ENCODE measurements around the gene HOXB5. TPM values are rescaled to one million over a fixed set of nuclear protein-coding genes. Genes with fewer than 3 reads are reported as not detected.

HOXB5 gene
- total RNA-seq, 1 experiment from 2014 or later = 0.06 TPM

DNA sequence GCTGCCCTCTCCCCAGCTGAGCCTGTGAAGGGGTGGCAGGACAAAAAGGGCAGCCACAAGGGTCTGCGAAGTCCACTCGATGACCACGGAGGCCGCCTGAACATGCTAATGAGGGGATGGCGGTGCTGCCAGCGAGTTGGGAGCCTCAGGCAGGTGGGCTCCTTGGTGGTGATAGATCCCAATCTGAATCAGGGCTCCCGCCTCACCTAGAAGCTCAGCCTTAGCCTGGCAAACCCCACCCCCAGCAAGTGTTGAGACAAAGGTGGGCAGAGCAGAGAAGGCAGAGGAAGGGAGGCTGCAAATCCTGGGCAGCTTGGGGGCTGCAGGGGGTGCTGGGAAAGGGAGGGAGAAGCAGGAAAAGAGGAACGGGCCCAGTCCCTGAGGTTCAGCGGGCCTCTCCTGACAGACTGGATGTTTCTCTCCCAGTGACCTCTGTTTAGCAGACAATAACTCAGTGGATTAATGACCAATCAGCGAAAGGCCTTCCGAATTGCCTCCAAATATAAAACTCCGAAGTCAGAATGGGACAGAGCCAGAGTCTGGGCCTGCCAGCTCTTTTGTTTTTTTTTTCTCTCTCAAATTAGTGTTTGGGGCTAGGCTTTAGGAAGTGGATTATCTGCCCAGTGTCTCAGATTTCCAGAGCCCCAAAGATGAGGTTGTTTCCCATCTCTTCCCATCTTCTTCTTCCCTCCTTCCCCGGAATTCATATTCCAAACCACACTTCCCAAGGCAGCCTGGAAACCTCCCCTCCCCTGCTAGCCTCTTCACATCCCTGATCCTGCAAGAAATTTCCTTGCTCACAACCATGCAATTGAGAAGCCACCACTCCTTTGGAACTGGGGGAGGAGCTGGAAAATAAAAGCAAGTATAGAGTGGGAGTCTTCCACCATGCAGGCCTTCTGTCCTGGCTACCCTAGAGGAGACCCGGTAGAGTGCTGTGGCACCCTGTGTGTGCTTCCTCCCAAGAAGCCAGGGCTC lies 33.5 kb downstream of the HOXB5 start:
- DNase-seq (ENCODE audit: low read depth) = no peak

DNA sequence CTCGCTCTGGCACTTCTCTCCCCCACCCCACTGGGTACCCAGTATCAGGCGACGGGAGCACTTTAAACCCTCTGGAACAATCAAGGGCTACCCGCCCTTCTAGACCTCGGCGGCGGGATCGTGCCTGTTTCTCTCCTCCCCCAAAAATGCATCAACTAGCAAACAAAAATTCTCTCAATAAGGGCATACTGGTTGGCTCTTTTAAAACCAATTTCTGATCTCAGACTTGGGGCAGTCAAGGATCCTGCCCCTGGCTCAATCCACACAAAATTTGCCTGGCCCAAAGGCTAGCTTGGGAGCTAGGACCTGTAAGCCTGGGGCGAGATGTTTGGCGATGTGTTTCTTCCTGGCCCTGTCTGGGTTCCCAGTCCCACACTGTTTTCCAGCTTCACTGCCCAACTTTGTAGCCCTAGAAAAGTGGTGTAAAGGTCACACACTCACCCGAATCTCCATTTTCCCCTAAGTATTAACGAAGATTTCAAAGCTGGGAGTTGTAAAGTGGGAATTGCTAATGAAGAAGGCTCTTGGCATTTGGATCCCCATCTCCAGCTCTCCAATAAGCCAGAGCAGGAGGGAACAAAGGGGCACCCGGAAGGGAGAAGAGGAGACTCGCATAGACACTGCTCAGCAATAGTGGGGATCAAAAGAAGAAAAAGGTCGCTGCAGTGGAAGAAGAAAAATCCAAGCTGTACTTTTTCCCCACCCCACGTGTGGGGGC lies 34.3 kb downstream of the HOXB5 start:
- DNase-seq (ENCODE audit: low read depth) = no peak

GRCh38 chr17:48558831-48559121 lies 34.8 kb downstream of the HOXB5 start:
- no peak for DNase-seq (ENCODE audit: low read depth)

DNA sequence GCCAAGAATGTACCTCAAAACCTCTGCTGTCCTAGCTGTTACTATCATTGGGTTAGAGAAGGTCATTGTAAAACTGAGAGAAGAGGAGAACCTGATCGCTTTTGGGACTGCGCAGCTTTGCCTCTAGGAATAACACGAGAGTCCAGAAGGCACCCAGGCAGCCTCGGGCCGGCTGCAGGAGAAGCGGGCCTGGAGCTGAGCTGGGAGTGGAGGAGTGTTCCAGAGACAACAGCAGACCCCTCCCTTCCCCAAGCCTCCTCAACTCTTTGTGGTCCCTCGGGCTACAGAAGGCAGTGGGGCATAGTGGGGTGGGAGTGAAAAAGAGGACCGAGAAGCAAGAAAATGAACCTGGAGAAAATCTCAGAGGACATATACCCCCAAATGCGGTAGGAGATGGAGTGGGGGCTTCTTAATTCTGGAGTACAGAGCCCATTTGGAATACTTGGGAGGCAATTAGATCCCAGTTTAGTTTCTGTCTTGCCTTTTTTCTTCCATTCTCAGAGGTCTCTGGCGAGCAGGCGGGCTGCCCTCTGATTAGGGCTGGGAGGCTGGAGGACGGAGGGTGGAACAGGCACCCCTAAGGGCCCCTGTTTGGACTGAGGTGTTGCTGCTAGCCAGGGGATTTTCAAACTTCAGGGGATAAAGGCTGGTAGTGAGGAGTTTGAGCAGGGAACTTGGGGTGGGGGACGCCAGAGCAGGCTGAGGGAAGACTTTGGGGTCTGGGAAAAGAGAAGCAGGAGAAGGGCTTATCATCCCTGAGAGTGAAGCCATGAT lies 35.3 kb downstream of the HOXB5 start:
- no peak for DNase-seq (ENCODE audit: low read depth)

DNA sequence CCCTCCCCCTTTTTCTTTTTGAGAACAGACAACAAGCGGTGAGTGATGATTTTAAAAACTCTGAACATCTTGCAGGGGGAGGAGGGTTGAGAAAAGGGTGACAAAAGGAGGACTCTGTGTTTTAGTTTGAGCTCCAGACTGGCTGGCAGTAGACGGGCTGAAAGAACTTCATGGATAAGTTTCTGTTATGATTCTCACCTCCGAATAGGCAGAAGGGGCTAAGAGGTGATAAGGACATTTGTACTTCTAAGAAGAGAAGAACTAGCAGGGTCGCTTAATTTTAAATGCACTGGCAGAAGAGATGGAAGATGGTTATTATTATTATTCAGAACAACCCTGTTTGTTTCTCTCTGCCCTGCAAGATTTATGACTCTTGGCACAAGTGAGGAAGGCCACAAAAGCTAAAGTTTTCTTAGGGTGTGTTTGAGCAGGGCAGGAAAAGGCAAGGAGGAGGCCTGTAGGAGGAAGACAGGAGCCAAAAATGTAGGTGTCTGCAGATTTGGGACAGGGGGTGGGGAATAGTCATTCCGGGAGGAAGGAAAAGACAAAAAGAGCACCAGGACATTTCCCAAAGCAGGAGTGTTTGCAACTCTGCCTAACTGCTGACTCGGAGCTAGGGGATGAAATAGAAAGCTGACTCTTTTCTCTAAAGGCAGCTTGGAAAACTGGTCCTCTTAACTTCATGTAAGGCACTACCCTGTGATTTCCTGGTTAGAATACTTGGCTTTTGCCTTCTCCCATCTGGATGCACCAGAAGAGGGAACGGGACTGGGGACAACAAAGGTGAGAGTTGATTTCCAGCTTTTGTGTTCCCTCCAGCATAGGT lies 36.8 kb downstream of the HOXB5 start:
- no peak for DNase-seq (ENCODE audit: low read depth)

GRCh38 chr17:48556229-48556575 lies 37.4 kb downstream of the HOXB5 start:
- no peak for DNase-seq (ENCODE audit: low read depth)

GRCh38 chr17:48555258-48556228 lies 38.0 kb downstream of the HOXB5 start:
- DNase-seq (ENCODE audit: low read depth) = peak; percentile 36

- DNase-seq (ENCODE audit: low read depth) = no peak
These were observed 38.9 kb downstream of the HOXB5 start for GRCh38 chr17:48554412-48555257.

GRCh38 chr17:48553826-48554225 lies 39.8 kb downstream of the HOXB5 start:
- no peak for DNase-seq (ENCODE audit: low read depth)

DNA sequence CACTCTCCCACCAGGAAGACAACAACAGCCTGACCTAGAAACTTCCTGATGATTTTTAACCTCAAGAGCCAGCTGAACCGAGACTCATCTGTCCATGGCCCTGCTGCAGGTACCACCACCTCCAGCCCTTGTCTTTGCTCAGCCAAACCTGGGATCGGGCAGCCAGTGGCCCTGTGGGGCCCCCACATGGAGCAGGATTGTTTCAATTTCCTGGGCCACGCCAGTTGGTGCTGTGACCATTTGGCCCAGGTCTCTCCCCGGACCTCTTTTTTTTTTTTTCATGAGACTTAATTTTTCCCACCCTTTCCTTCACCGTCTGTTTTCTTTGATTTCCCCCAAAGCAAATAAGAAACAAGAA lies 40.4 kb downstream of the HOXB5 start:
- no peak for DNase-seq (ENCODE audit: low read depth)

DNA sequence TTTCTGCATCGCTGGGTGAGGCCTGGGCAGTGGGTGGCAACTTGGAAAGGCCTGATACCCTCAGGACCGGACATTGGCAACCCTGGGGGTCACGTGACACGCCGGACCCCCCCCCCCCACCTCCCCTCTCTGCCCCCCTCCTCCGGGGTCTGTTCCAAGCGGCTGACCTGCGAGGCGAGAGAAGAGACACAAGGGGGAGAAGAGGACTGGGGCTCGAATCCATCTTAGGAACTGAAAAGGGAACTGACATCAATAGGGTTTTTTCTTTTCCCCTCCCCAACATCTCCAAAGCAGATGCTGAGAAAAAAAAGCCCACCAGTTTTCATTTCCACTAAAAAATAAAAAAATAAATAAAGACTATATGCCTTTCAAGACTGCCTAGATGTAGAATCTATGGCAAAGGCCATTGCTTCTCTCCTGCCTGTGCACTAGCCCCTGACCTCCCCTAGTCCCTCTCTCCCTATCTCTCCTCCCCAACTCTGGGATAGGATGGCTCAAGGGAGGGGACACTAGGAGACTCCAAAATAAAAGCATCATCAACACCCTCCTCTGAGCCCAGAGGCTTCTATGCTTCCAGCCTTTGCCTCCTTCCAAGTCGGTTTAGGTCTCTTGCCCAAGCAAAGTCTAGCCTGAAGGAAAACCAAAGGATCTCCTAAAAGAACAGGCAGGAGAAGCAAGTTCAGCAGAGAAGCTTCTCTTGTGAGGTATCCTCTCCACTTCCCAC lies 41.0 kb downstream of the HOXB5 start:
- no peak for DNase-seq (ENCODE audit: low read depth)

DNA sequence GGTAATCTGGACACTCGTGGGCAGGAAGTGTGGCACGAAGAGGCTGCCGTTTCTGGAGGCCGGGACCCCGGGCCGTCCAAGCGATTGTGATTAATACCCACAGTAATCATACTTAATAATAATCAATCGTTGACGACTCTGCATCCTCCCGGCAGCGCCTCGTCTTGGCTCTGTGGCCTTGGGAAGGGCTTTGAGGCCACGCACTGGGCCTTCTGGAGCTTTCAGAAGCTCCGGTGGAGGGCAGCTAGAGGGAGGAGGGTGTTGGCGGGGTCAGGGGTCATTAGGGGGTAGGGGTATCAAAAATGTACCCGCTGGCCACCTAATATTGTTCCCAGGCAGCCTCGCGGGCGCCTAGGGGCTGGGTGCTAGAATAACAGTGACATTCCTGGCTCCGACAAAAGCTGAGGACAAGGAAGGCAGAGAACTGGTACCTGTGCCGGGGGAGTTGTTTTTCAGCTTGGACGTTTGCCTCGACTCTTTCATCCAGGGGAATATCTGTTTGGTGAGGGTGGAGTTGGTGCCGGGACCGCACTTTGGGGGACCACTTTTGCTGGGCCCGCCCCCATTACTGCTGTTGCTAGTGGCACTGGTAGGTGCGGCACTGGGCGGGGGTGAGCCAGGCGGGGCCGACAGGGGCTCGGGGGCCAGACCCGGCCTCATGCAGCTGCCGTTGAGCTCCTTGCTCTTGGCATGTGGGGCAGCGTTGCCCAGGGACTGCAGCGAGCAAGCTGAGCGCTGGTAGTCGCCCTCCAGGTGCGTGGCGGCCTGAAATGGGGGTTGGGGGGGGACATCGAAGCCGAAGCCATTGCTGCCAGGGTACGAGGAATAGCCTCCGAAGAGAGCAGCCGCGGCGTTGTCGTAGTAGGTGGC lies 41.7 kb downstream of the HOXB5 start:
- DNase-seq (ENCODE audit: low read depth) = no peak

DNA sequence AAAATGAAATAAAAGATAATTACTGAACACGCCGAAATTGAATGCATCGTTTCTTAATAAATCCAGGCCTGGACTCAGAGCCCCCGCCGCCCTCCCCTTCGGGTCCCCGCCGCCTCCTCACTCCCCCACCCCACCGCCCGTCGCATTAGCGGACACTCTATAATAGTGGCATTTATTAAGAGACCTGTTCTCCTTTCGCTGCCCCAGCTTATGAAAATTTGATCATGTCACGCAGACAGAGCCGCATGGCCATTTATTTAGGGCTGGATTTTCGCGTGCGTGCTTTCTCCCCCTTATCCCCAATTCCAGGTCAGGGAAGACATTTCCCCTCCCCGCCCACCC lies 42.4 kb downstream of the HOXB5 start:
- no peak for DNase-seq (ENCODE audit: low read depth)

GRCh38 chr17:48550502-48551213 lies 42.9 kb downstream of the HOXB5 start:
- DNase-seq (ENCODE audit: low read depth) = no peak

GRCh38 chr17:48549914-48550501 lies 43.6 kb downstream of the HOXB5 start:
- no peak for DNase-seq (ENCODE audit: low read depth)

GRCh38 chr17:48549281-48549630 lies 44.3 kb downstream of the HOXB5 start:
- DNase-seq (ENCODE audit: low read depth) = no peak

Measured in Daoy (cell line).